Keratinocyte (primary cell): ENCODE data around the gene MIEF1. TPM values are rescaled to one million over a fixed set of nuclear protein-coding genes. Genes with fewer than 3 reads are reported as not detected.

Experiments used
- DNase-seq: peaks from one replicate; pipeline ENCODE4 v3.0.0-alpha.2; 2011; ENCODE audit warnings: low read depth, missing footprints, low spot score
- FAIRE-seq: peaks from 2 replicates; lab custom pipeline; 2011; peaks lifted over from hg19 to GRCh38; lab: Jason Lieb, UNC
- H2AFZ ChIP-seq: 2 replicates; pipeline ENCODE4 v1.6.0; 2012; ENCODE audit warnings: low read length, control low read depth, inconsistent platforms; ENCODE audit not compliant: control insufficient read depth
- H3K27ac ChIP-seq: 2 replicates; pipeline ENCODE4 v1.5.1; 2011; ENCODE audit warnings: low read length; ENCODE audit not compliant: control insufficient read depth, insufficient read depth
- H3K27me3 ChIP-seq: 3 replicates; pipeline ENCODE4 v1.6.0; 2011; ENCODE audit warnings: low read length; ENCODE audit not compliant: control insufficient read depth, insufficient read depth; ENCODE audit errors: extremely low read depth
- H3K36me3 ChIP-seq, 2 experiments: 2 replicates in 1 of 2; 3 replicates in 1 of 2; pipeline ENCODE4 v1.5.1; 2011; ENCODE audit warnings: low read length in 2 of 2, mild to moderate bottlenecking in 1 of 2; ENCODE audit not compliant: control insufficient read depth in 2 of 2, insufficient read depth in 2 of 2; ENCODE audit errors: extremely low read depth in 1 of 2
- H3K4me1 ChIP-seq: 3 replicates; pipeline ENCODE4 v1.5.1; 2011; ENCODE audit warnings: low read length; ENCODE audit not compliant: control insufficient read depth, insufficient read depth; ENCODE audit errors: extremely low read depth
- H3K4me2 ChIP-seq: 3 replicates; pipeline ENCODE4 v1.6.0; 2011; ENCODE audit warnings: low read depth, low read length; ENCODE audit not compliant: control insufficient read depth, insufficient read depth; ENCODE audit errors: extremely low read depth
- H3K4me3 ChIP-seq, 3 experiments: fragments of 200-600 bp in 1 of 3; sonication (generic) in 1 of 3; 2 replicates in 2 of 3; 3 replicates in 1 of 3; pipeline ENCODE4 v1.5.1; 2011 to 2016; ENCODE audit warnings: low read length in 3 of 3, mild to moderate bottlenecking in 3 of 3, control low read depth in 2 of 3, inconsistent platforms in 1 of 3, low read depth in 1 of 3, mixed read lengths in 1 of 3, mixed run types in 1 of 3, moderate library complexity in 1 of 3; ENCODE audit not compliant: control insufficient read depth in 2 of 3, insufficient read depth in 2 of 3; ENCODE audit errors: extremely low read depth in 1 of 3
- H3K79me2 ChIP-seq: 2 replicates; pipeline ENCODE4 v1.6.0; 2012; ENCODE audit warnings: low read length; ENCODE audit not compliant: control insufficient read depth, insufficient read depth
- H3K9ac ChIP-seq: 3 replicates; pipeline ENCODE4 v1.6.0; 2011; ENCODE audit warnings: low read length; ENCODE audit not compliant: control insufficient read depth, insufficient read depth; ENCODE audit errors: extremely low read depth
- H3K9me1 ChIP-seq: 3 replicates; pipeline ENCODE4 v1.6.0; 2011; ENCODE audit warnings: low read length; ENCODE audit not compliant: control insufficient read depth, insufficient read depth; ENCODE audit errors: extremely low read depth
- H3K9me3 ChIP-seq: 2 replicates; pipeline ENCODE4 v1.5.1; 2012; ENCODE audit warnings: low read depth, low read length; ENCODE audit not compliant: control insufficient read depth
- H4K20me1 ChIP-seq: 3 replicates; pipeline ENCODE4 v1.6.0; 2011; ENCODE audit warnings: low read length; ENCODE audit not compliant: control insufficient read depth, insufficient read depth; ENCODE audit errors: extremely low read depth
- CTCF ChIP-seq, 3 experiments: IDR thresholded peaks in 1 of 3; conservative IDR thresholded peaks in 1 of 3; optimal IDR thresholded peaks in 1 of 3; 2 replicates in 2 of 3; 3 replicates in 1 of 3; pipeline versions ENCODE3 to v1.5.1; 2011; ENCODE audit warnings: low read length in 3 of 3, mild to moderate bottlenecking in 3 of 3, moderate library complexity in 2 of 3, control low read depth in 1 of 3, inconsistent platforms in 1 of 3; ENCODE audit not compliant: insufficient read depth in 2 of 3; ENCODE audit errors: extremely low read depth in 1 of 3
- EZH2 ChIP-seq: IDR thresholded peaks from one replicate; pipeline ENCODE4 v1.6.1; 2012; ENCODE audit warnings: inconsistent platforms, mild to moderate bottlenecking, low read length, moderate library complexity
- dilution Hi-C: fragments of 300-500 bp; cut with MboI; formaldehyde crosslinking; loops from one replicate; pipeline ENCODE4 v1.7.0; 2020; ENCODE audit warnings: low sequenced_read_pairs; ENCODE audit not compliant: extremely low pct_ligation_motif_present
- polyA plus RNA-seq, 5 experiments: library from polyadenylated mRNA; depleted of rRNA in 3 of 5; stranded (reverse) in 3 of 5; stranded (forward) in 1 of 5; unstranded in 1 of 5; fragments of >200 nt; gene quantifications; 1 replicate in 1 of 5; 2 replicates in 3 of 5; 3 replicates in 1 of 5; pipeline versions ENCODE4 v1.2.1 to v1.2.3, GENCODE V29; 2011 to 2012; ENCODE audit warnings: missing spikeins in 2 of 5, low read depth in 1 of 5, low replicate concordance in 1 of 5

The MIEF1 gene
- polyA plus RNA-seq, 1 donor (not counting 4 experiments of a cell fraction or from before 2014, with no cell fraction given), result 18.4 TPM

- FAIRE-seq, result no peak
- peaks cover 10% of the 10 kb centered on the region for H3K27me3 ChIP-seq
Observed at GRCh38 chr22:39547587-39547947, 45.5 kb downstream of the MIEF1 start.

GRCh38 chr22:39553429-39553828, 51.3 kb downstream of the MIEF1 start:
- dilution Hi-C loops, result no loop called here
- no peak for FAIRE-seq
- no peaks in the 10 kb centered on the region for H3K79me2 ChIP-seq
- H3K27me3 ChIP-seq, result peaks cover 46% of the 10 kb centered on the region
- no peak overlapping the region for H3K27ac ChIP-seq
- H3K4me2 ChIP-seq, result no peak overlapping the region
- TF ChIP-seq EZH2, result no peak
- no peak for TF ChIP-seq CTCF (optimal IDR thresholded peaks at IDR 0.05 in 1 of 3, IDR thresholded peaks at IDR 0.05 in 1 of 3, conservative IDR thresholded peaks at IDR 0.05 in 1 of 3; ENCODE audit: extremely low read depth in 1 of 3, insufficient read depth in 2 of 3, low read length in 3 of 3)
- H3K9me3 ChIP-seq, result no peaks in the 10 kb centered on the region
- no peaks in the 10 kb centered on the region for H3K9me1 ChIP-seq
- no peaks in the 10 kb centered on the region for H4K20me1 ChIP-seq
- H3K4me1 ChIP-seq, result no peaks in the 10 kb centered on the region
- H2AFZ ChIP-seq, result no peak overlapping the region
- DNase-seq, result no peak
- no peak overlapping the region for H3K4me3 ChIP-seq
- H3K36me3 ChIP-seq, result no peaks in the 10 kb centered on the region
- H3K9ac ChIP-seq, result no peak overlapping the region

More at GRCh38 chr22:39547587-39547947, 45.5 kb downstream of the MIEF1 start:
- Histone ChIP-seq H3K36me3 (no peaks in the 10 kb centered on the region), H3K9me3 (no peaks in the 10 kb centered on the region), H3K79me2 (no peaks in the 10 kb centered on the region), H3K9me1 (no peaks in the 10 kb centered on the region), H3K27ac (no peak overlapping the region), H3K4me2 (no peak overlapping the region), H3K9ac (no peak overlapping the region), H3K4me3 (no peak overlapping the region), H2AFZ (no peak overlapping the region), H3K4me1 (no peaks in the 10 kb centered on the region), H4K20me1 (peaks cover 8% of the 10 kb centered on the region)
- DNase-seq, result no peak
- TF ChIP-seq CTCF (optimal IDR thresholded peaks at IDR 0.05 in 1 of 3, IDR thresholded peaks at IDR 0.05 in 1 of 3, conservative IDR thresholded peaks at IDR 0.05 in 1 of 3; ENCODE audit: extremely low read depth in 1 of 3, insufficient read depth in 2 of 3, low read length in 3 of 3), result no peak
- dilution Hi-C loops, result no loop called here
